Calu3 (cell line): Measurements from ENCODE around the gene SMCO2. TPM values are rescaled to one million over a fixed set of nuclear protein-coding genes. Genes with fewer than 3 reads are reported as not detected.

Source experiments
- BruUV-seq: library from RNA; stranded (reverse); fragments of 400-500 nt; replicated peaks from 2 replicates; lab custom pipeline; 2021; lab: Mats Ljungman, UMichigan
- CTCF ChIA-PET: fragments of 300-600 bp; sonication (Branson Sonifier 250); formaldehyde crosslinking; loops from one replicate; lab custom pipeline; 2022; ENCODE audit warnings: antibody characterized with exemption; lab: Charles Lee
- DNase-seq: peaks from one replicate; pipeline ENCODE4 v3.0.0; 2022
- H3K27ac Mint-ChIP-seq: one replicate; pipeline ENCODE4 v1.8.0; 2022; ENCODE audit warnings: mixed read lengths; ENCODE audit not compliant: unreplicated experiment
- H3K27me3 Mint-ChIP-seq: one replicate; pipeline ENCODE4 v1.8.0; 2022; ENCODE audit warnings: mixed read lengths; ENCODE audit not compliant: unreplicated experiment
- H3K36me3 Mint-ChIP-seq: one replicate; pipeline ENCODE4 v1.8.0; 2022; ENCODE audit warnings: mild to moderate bottlenecking, moderate library complexity, mixed read lengths; ENCODE audit not compliant: insufficient read depth, unreplicated experiment
- H3K4me1 Mint-ChIP-seq: one replicate; pipeline ENCODE4 v1.8.0; 2022; ENCODE audit warnings: mild to moderate bottlenecking, low read depth, mixed read lengths; ENCODE audit not compliant: unreplicated experiment
- H3K4me3 Mint-ChIP-seq: one replicate; pipeline ENCODE4 v1.8.0; 2022; ENCODE audit warnings: mild to moderate bottlenecking, low read depth, moderate library complexity, mixed read lengths; ENCODE audit not compliant: unreplicated experiment
- H3K9me3 Mint-ChIP-seq: one replicate; pipeline ENCODE4 v1.8.0; 2022; ENCODE audit warnings: low read depth, mixed read lengths; ENCODE audit not compliant: unreplicated experiment
- CTCF ChIP-seq: fragments of 200-600 bp; IDR thresholded peaks from one replicate; pipeline ENCODE4 v1.8.0; 2022; ENCODE audit warnings: antibody characterized with exemption; ENCODE audit not compliant: unreplicated experiment
- intact Hi-C: fragments of 100-400 bp; cut with micrococcal nuclease; formaldehyde crosslinking; loops from one replicate; pipeline ENCODE4 v1.10.0; 2022; ENCODE audit not compliant: unreplicated experiment
- total RNA-seq: library from RNA; stranded (reverse); gene quantifications from 2 replicates; pipeline ENCODE4 v1.2.3, GENCODE V29; 2022

Gene SMCO2
- total RNA-seq, 1 experiment from 2014 or later, result 1.6 TPM

DNA sequence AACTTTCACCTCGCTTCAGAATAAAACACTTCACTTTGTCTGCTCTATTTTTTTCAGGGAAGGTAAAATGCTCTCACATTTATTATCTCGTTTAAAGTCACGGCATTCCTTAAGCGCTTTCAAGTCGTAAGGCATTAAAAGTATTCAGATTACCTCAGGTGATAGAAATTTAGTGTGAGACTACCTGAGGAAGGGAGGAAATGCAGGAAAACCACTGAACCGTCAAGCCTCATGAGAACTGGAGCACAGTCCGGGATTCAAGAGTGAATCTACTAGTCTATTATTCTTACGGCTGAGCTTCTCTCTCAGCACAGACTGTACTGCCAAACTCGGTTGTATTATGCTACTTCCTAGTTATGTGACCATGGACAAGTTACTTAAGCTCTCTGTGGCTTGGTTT, 69.1 kb downstream of the SMCO2 start:
- no peak for DNase-seq
- CTCF ChIA-PET, result interaction anchor here (0.6 kb wide), 1 partner anchor 34 kb away, joined by 3 read pairs; no protein-coding TSS in a partner anchor
- Mint-ChIP-seq H3K9me3 (no peaks in the 10 kb centered on the region), H3K27ac (no peak overlapping the region), H3K27me3 (no peaks in the 10 kb centered on the region), H3K4me1 (peaks cover 35% of the 10 kb centered on the region), H3K36me3 (no peaks in the 10 kb centered on the region), H3K4me3 (no peak overlapping the region)
- no TSS peak for BruUV-seq
- TF ChIP-seq CTCF, result no peak
- intact Hi-C loops, result loop anchor here (5.0 kb wide), 1 partner anchor 122 kb away; no protein-coding TSS in a partner anchor

- Mint-ChIP-seq H3K27ac (no peak overlapping the region), H3K4me3 (no peak overlapping the region), H3K9me3 (no peaks in the 10 kb centered on the region), H3K4me1 (peaks cover 43% of the 10 kb centered on the region), H3K27me3 (no peaks in the 10 kb centered on the region), H3K36me3 (no peaks in the 10 kb centered on the region)
- intact Hi-C loops, result loop anchor here (5.0 kb wide), 1 partner anchor 121 kb away; no protein-coding TSS in a partner anchor
- CTCF ChIA-PET, result no interaction called here
- TF ChIP-seq CTCF, result no peak
- BruUV-seq, result no TSS peak
- DNase-seq, result no peak
Measured at GRCh38 chr12:27516625-27517024, 70.1 kb downstream of the SMCO2 start.

- H3K4me1 Mint-ChIP-seq, result peaks cover 52% of the 10 kb centered on the region
- CTCF ChIA-PET, result no interaction called here
- intact Hi-C loops, result loop anchor here (5.0 kb wide), 1 partner anchor 120 kb away; no protein-coding TSS in a partner anchor
- H3K4me3 Mint-ChIP-seq, result peak overlapping the region; percentile 18
- H3K27me3 Mint-ChIP-seq, result no peaks in the 10 kb centered on the region
- no peak for DNase-seq
- H3K36me3 Mint-ChIP-seq, result no peaks in the 10 kb centered on the region
- TF ChIP-seq CTCF, result no peak
- no peaks in the 10 kb centered on the region for H3K9me3 Mint-ChIP-seq
- H3K27ac Mint-ChIP-seq, result no peak overlapping the region
- no TSS peak for BruUV-seq
Measured at GRCh38 chr12:27517546-27517945, 71.0 kb downstream of the SMCO2 start.

GRCh38 chr12:27517961-27518665, 71.6 kb downstream of the SMCO2 start:
- Mint-ChIP-seq H3K9me3 (no peaks in the 10 kb centered on the region), H3K4me3 (peak overlapping the region; percentile 18), H3K27me3 (no peaks in the 10 kb centered on the region), H3K36me3 (no peaks in the 10 kb centered on the region), H3K27ac (no peak overlapping the region), H3K4me1 (peaks cover 53% of the 10 kb centered on the region)
- CTCF ChIA-PET, result no interaction called here
- intact Hi-C loops, result loop anchor here (5.0 kb wide), 1 partner anchor 119 kb away; no protein-coding TSS in a partner anchor
- BruUV-seq, result no TSS peak
- no peak for DNase-seq
- TF ChIP-seq CTCF, result no peak
